NOMO-1 (cell line): ENCODE results near the gene DGAT2.

Source experiments
- DNase-seq, 2 experiments: peaks; one replicate each; lab custom pipeline; 2025; ENCODE audit not compliant: unreplicated experiment in 2 of 2; lab: John Stamatoyannopoulos, UW

DGAT2 gene

GRCh38 chr11:75820645-75821044 is 52.1 kb downstream of the DGAT2 start:
- no peak for DNase-seq

- no peak for DNase-seq
Measured at GRCh38 chr11:75821202-75821601, 52.6 kb downstream of the DGAT2 start.

- DNase-seq, result no peak
Measured at GRCh38 chr11:75822541-75822940, 54.0 kb downstream of the DGAT2 start.

GRCh38 chr11:75823415-75823814 is 54.8 kb downstream of the DGAT2 start:
- no peak for DNase-seq

GRCh38 chr11:75823946-75824345 is 55.4 kb downstream of the DGAT2 start:
- DNase-seq, result no peak

GRCh38 chr11:75826461-75827230 is 58.1 kb downstream of the DGAT2 start:
- DNase-seq, result no peak

GRCh38 chr11:75827562-75827961 is 59.0 kb downstream of the DGAT2 start:
- DNase-seq, result no peak

- DNase-seq, result no peak
Measured at GRCh38 chr11:75831915-75832502, 63.4 kb downstream of the DGAT2 start.

GRCh38 chr11:75834728-75835127 is 66.2 kb downstream of the DGAT2 start:
- no peak for DNase-seq

GRCh38 chr11:75836417-75836816 is 67.8 kb downstream of the DGAT2 start:
- peak in 1 of 2 experiments; percentile 36 for DNase-seq

GRCh38 chr11:75839851-75840250 is 71.3 kb downstream of the DGAT2 start:
- DNase-seq, result no peak

GRCh38 chr11:75840522-75840921 is 71.9 kb downstream of the DGAT2 start:
- no peak for DNase-seq

GRCh38 chr11:75841739-75842138 is 73.2 kb downstream of the DGAT2 start:
- no peak for DNase-seq

GRCh38 chr11:75845324-75845723 is 76.7 kb downstream of the DGAT2 start:
- DNase-seq, result no peak

- DNase-seq, result no peak
Measured at GRCh38 chr11:75849894-75850293, 81.3 kb downstream of the DGAT2 start.

GRCh38 chr11:75850787-75851186 is 82.2 kb downstream of the DGAT2 start:
- peak in 1 of 2 experiments; percentile 35 for DNase-seq
